HCT116 (cell line): ENCODE data around the gene FTO. TPM values are rescaled to one million over a fixed set of nuclear protein-coding genes. Genes with fewer than 3 reads are reported as not detected.

ENCODE experiments used
- ATAC-seq: fragments of 200-7000 bp; cut with Tn5 transposase; 2 replicates; pipeline ENCODE4 v1.9.1; 2020; ENCODE audit warnings: mild to moderate bottlenecking, moderate library complexity
- BruUV-seq: library from RNA; stranded (reverse); fragments of 400-500 nt; replicated peaks from 2 replicates; lab custom pipeline; 2021; lab: Mats Ljungman, UMichigan
- CTCF ChIA-PET: fragments of 300-600 bp; sonication (Branson Sonifier 250); formaldehyde crosslinking; loops from one replicate; lab custom pipeline; 2021; ENCODE audit warnings: antibody characterized with exemption; lab: Charles Lee
- POLR2A ChIA-PET: fragments of 300-600, 350-600 bp; sonication (Branson Sonifier 250); formaldehyde crosslinking; loops from one replicate; lab custom pipeline; 2021; ENCODE audit warnings: antibody characterized with exemption; lab: Charles Lee
- RAD21 ChIA-PET, 2 experiments: fragments of 300-600 bp; sonication (Branson Sonifier 250); formaldehyde crosslinking; loops; one replicate each; lab custom pipeline; 2023; ENCODE audit warnings: low total read pairs in 2 of 2; ENCODE audit not compliant: uncharacterized antibody in 2 of 2, unreplicated experiment in 2 of 2, low non-redundant PET in 1 of 2; lab: Charles Lee
- DNase-seq: peaks from one replicate; pipeline ENCODE4 v3.0.0-alpha.2; 2010; ENCODE audit warnings: low read depth, low spot score
- H2AFZ ChIP-seq: fragments of 200-600 bp; shearing (Covaris generic), sonication (generic); 2 replicates; pipeline ENCODE4 v1.6.1; 2017; ENCODE audit warnings: low read depth, mixed run types, mixed read lengths, antibody characterized with exemption, low read length; ENCODE audit not compliant: poor library complexity, severe bottlenecking
- H3K27ac ChIP-seq: 2 replicates; pipeline ENCODE4 v1.5.1; 2012; ENCODE audit warnings: low read depth, low read length
- H3K27me3 ChIP-seq: fragments of 200-600 bp; sonication (generic); 2 replicates; pipeline ENCODE4 v1.6.1; 2016; ENCODE audit warnings: mixed run types, low read length, mixed read lengths; ENCODE audit not compliant: insufficient read depth
- H3K36me3 ChIP-seq, 2 experiments: fragments of 200-500 bp in 1 of 2; fragments of 200-600 bp in 1 of 2; sonication (Bioruptor generic) in 1 of 2; sonication (generic) in 1 of 2; 2 replicates each; pipeline versions ENCODE4 v1.5.1 to v1.6.1; 2014 to 2016; ENCODE audit warnings: low read length in 2 of 2, inconsistent platforms in 1 of 2, mixed read lengths in 1 of 2, mixed run types in 1 of 2; ENCODE audit not compliant: insufficient read depth in 2 of 2, control insufficient read depth in 1 of 2
- H3K4me1 ChIP-seq, 2 experiments: fragments of 200-600 bp in 1 of 2; sonication (generic) in 1 of 2; 2 replicates each; pipeline versions ENCODE4 v1.5.1 to v1.6.1; 2012 to 2017; ENCODE audit warnings: low read length in 2 of 2, inconsistent platforms in 1 of 2, mild to moderate bottlenecking in 1 of 2, mixed read lengths in 1 of 2, mixed run types in 1 of 2, moderate library complexity in 1 of 2; ENCODE audit not compliant: insufficient read depth in 2 of 2, control insufficient read depth in 1 of 2
- H3K4me2 ChIP-seq: fragments of 200-600 bp; sonication (generic); 2 replicates; pipeline ENCODE4 v1.6.1; 2017; ENCODE audit warnings: mixed run types, low read length, mixed read lengths
- H3K4me3 ChIP-seq, 2 experiments: fragments of 200-600 bp in 1 of 2; sonication (generic) in 1 of 2; replicated peaks in 1 of 2; 2 replicates each; pipeline ENCODE4 v1.5.1; 2011 to 2016; ENCODE audit warnings: low read length in 2 of 2, control low read depth in 1 of 2, low read depth in 1 of 2, mild to moderate bottlenecking in 1 of 2, mixed read lengths in 1 of 2, mixed run types in 1 of 2
- H3K79me2 ChIP-seq: fragments of 200-600 bp; sonication (generic); 2 replicates; pipeline ENCODE4 v1.6.1; 2017; ENCODE audit warnings: mild to moderate bottlenecking, mixed run types, low read length, moderate library complexity, mixed read lengths; ENCODE audit not compliant: insufficient read depth
- H3K9ac ChIP-seq: fragments of 200-600 bp; sonication (generic); 2 replicates; pipeline ENCODE4 v1.6.1; 2016; ENCODE audit warnings: low read length, mixed read lengths
- H3K9me2 ChIP-seq: fragments of 200-600 bp; sonication (generic), shearing (Covaris generic); 2 replicates; pipeline ENCODE4 v1.6.1; 2017; ENCODE audit warnings: mixed run types, mild to moderate bottlenecking, moderate library complexity; ENCODE audit not compliant: insufficient read depth
- H3K9me3 ChIP-seq, 2 experiments: fragments of 200-500 bp in 1 of 2; fragments of 200-600 bp in 1 of 2; sonication (Bioruptor generic) in 1 of 2; sonication (generic) in 1 of 2; 2 replicates each; pipeline ENCODE4 v1.6.1; 2014 to 2017; ENCODE audit warnings: low read length in 2 of 2, mixed read lengths in 2 of 2, inconsistent platforms in 1 of 2, low read depth in 1 of 2, mild to moderate bottlenecking in 1 of 2, mixed run types in 1 of 2, moderate library complexity in 1 of 2; ENCODE audit not compliant: control insufficient read depth in 1 of 2, insufficient read depth in 1 of 2
- H4K20me1 ChIP-seq: fragments of 200-600 bp; sonication (generic), shearing (Covaris generic); 2 replicates; pipeline ENCODE4 v1.6.1; 2017; ENCODE audit warnings: mixed run types, mild to moderate bottlenecking, moderate library complexity; ENCODE audit not compliant: insufficient read depth
- ATF3 ChIP-seq: IDR thresholded peaks from 2 replicates; pipeline ENCODE4 v1.6.1; 2012
- CBX3 ChIP-seq: IDR thresholded peaks from 2 replicates; pipeline ENCODE4 v1.6.1; 2012; ENCODE audit warnings: low read depth
- CTCF ChIP-seq, 3 experiments: fragments of 200-600 bp in 1 of 3; sonication (generic) in 1 of 3; IDR thresholded peaks in 2 of 3; conservative IDR thresholded peaks in 1 of 3; 2 replicates each; pipeline ENCODE4 v1.5.1; 2012 to 2017; ENCODE audit warnings: low read depth in 2 of 3, low read length in 2 of 3, antibody characterized with exemption in 1 of 3, borderline replicate concordance in 1 of 3, control low read depth in 1 of 3, mild to moderate bottlenecking in 1 of 3, mixed read lengths in 1 of 3, mixed run types in 1 of 3, moderate library complexity in 1 of 3; ENCODE audit not compliant: insufficient read depth in 1 of 3
- EGR1 ChIP-seq: IDR thresholded peaks from 2 replicates; pipeline ENCODE4 v1.6.1; 2012; ENCODE audit warnings: low read depth
- ELF1 ChIP-seq: IDR thresholded peaks from 2 replicates; pipeline ENCODE4 v1.6.1; 2012; ENCODE audit warnings: low read depth, borderline replicate concordance
- EZH2 ChIP-seq: fragments of 200-600 bp; sonication (generic); IDR thresholded peaks from 2 replicates; pipeline ENCODE4 v1.6.1; 2017; ENCODE audit warnings: antibody characterized with exemption, mixed run types
- EZH2phosphoT487 ChIP-seq: fragments of 200-600 bp; IDR thresholded peaks from 2 replicates; pipeline ENCODE4 v1.6.1; 2018; ENCODE audit warnings: antibody characterized with exemption, borderline replicate concordance
- FOSL1 ChIP-seq: IDR thresholded peaks from 2 replicates; pipeline ENCODE4 v1.6.1; 2012; ENCODE audit warnings: low read depth
- JUND ChIP-seq: IDR thresholded peaks from 2 replicates; pipeline ENCODE4 v1.6.1; 2012
- POLR2A ChIP-seq: IDR thresholded peaks from 2 replicates; pipeline ENCODE4 v1.7.0; 2011; ENCODE audit warnings: borderline replicate concordance; ENCODE audit not compliant: insufficient read depth, insufficient read length; ENCODE audit errors: extremely low read depth
- POLR2AphosphoS5 ChIP-seq: IDR thresholded peaks from 2 replicates; pipeline ENCODE4 v1.6.1; 2011; ENCODE audit warnings: mild to moderate bottlenecking, low read depth, low read length, moderate library complexity
- RAD21 ChIP-seq: IDR thresholded peaks from 2 replicates; pipeline ENCODE4 v1.6.1; 2012; ENCODE audit warnings: low read depth, mild to moderate bottlenecking
- REST ChIP-seq: IDR thresholded peaks from 2 replicates; pipeline ENCODE4 v1.6.1; 2012; ENCODE audit warnings: low read depth
- SIN3A ChIP-seq: IDR thresholded peaks from 2 replicates; pipeline ENCODE4 v1.6.1; 2012; ENCODE audit warnings: low read depth
- SP1 ChIP-seq: IDR thresholded peaks from 2 replicates; pipeline ENCODE4 v1.6.1; 2012; ENCODE audit warnings: low read depth
- SRF ChIP-seq: IDR thresholded peaks from 2 replicates; pipeline ENCODE4 v1.6.1; 2012; ENCODE audit warnings: low read depth
- TCF7L2 ChIP-seq: IDR thresholded peaks from 2 replicates; pipeline ENCODE4 v1.7.0; 2011; ENCODE audit warnings: borderline replicate concordance, inconsistent platforms; ENCODE audit not compliant: insufficient read depth, insufficient read length; ENCODE audit errors: extremely low read depth
- YY1 ChIP-seq: IDR thresholded peaks from 2 replicates; pipeline ENCODE4 v1.6.1; 2011; ENCODE audit warnings: low read length, low read depth, moderate library complexity, mild to moderate bottlenecking; ENCODE audit not compliant: insufficient replicate concordance; ENCODE audit errors: extremely low read depth
- ZNF274 ChIP-seq: fragments of 200-500 bp; sonication (Bioruptor generic); IDR thresholded peaks from 2 replicates; pipeline ENCODE4 v1.6.1; 2014; ENCODE audit warnings: mild to moderate bottlenecking, low read depth, low read length, inconsistent platforms
- intact Hi-C: fragments of 100-400 bp; cut with micrococcal nuclease; formaldehyde crosslinking; loops from 2 replicates; pipeline ENCODE4 v1.10.0; 2022
- total RNA-seq: library from RNA; stranded (reverse); gene quantifications from one replicate; pipeline ENCODE4 v1.2.1, GENCODE V29; 2021; ENCODE audit not compliant: unreplicated experiment

FTO gene
- total RNA-seq, 1 experiment from 2014 or later: 55.2 TPM

DNA sequence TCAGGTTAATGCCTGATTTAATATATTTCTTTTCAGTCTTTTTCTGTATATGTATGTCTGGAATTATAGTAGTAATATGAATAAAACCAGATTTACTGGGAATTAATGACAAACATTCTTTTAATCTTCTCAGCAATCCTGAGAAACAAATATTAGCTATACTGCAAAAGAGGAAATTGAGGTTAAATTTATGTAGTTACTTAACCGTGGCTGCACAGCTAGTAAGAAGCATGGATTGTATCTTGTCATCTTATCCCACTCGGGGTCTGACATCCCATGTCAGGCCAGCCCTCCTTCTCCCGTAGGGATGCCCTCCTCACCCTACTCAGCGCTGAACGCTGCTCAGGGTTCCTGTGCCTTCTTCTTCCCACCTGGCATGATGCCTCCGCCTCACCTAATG is 143.0 kb downstream of the FTO start:
- no peak overlapping the region for H3K27ac ChIP-seq
- H3K4me2 ChIP-seq: no peak overlapping the region
- no peaks in the 10 kb centered on the region for H3K27me3 ChIP-seq
- H3K4me3 ChIP-seq: no peak overlapping the region
- DNase-seq: no peak
- RAD21 ChIA-PET: no interaction called here
- intact Hi-C loops: no loop called here
- no peaks in the 10 kb centered on the region for H3K36me3 ChIP-seq
- no peak for ATAC-seq
- H2AFZ ChIP-seq: no peak overlapping the region
- CTCF ChIA-PET: no interaction called here
- H3K79me2 ChIP-seq: no peaks in the 10 kb centered on the region
- POLR2A ChIA-PET: no interaction called here
- H3K9ac ChIP-seq: no peak overlapping the region
- TF ChIP-seq CTCF (IDR thresholded peaks at IDR 0.05 in 2 of 3, conservative IDR thresholded peaks at IDR 0.05 in 1 of 3; ENCODE audit: borderline replicate concordance in 1 of 3, insufficient read depth in 1 of 3, low read depth in 2 of 3, low read length in 2 of 3) (no peak), EGR1 (no peak), ATF3 (no peak), FOSL1 (no peak), EZH2phosphoT487 (no peak), SP1 (no peak), ELF1 (no peak), SIN3A (no peak), CBX3 (no peak), SRF (no peak), RAD21 (no peak), EZH2 (no peak), JUND (no peak), POLR2A (no peak), POLR2AphosphoS5 (no peak), REST (no peak), ZNF274 (no peak), YY1 (no peak), TCF7L2 (no peak)
- H4K20me1 ChIP-seq: no peaks in the 10 kb centered on the region
- no TSS peak for BruUV-seq
- H3K9me2 ChIP-seq: no peaks in the 10 kb centered on the region
- H3K4me1 ChIP-seq: no peaks in the 10 kb centered on the region
- no peaks in the 10 kb centered on the region for H3K9me3 ChIP-seq
